Esophagus muscularis mucosa (tissue), 4 donors: ENCODE measurements around the gene COG5.

ENCODE experiments used
- EP300 ChIP-seq: sonication (generic); formaldehyde crosslinking; IDR thresholded peaks from one replicate; pipeline ENCODE4 v1.6.1; 2017; ENCODE audit warnings: antibody characterized with exemption
- POLR2A ChIP-seq: fragments of 450-650 bp; IDR thresholded peaks from one replicate; pipeline ENCODE4 v1.6.1; 2017; ENCODE audit warnings: antibody characterized with exemption, moderate library complexity, mild to moderate bottlenecking, low read depth
- POLR2AphosphoS5 ChIP-seq, 2 donors: sonication (generic); formaldehyde crosslinking; IDR thresholded peaks; one replicate each; pipeline ENCODE4 v1.6.1; 2017; ENCODE audit warnings: antibody characterized with exemption in 2 of 2
- TF ChIP-seq, protein P1 (sequence below), 3 experiments: fragments of 200-600 bp in 2 of 3; fragments of 450-650 bp in 1 of 3; sonication (generic) in 2 of 3; IDR thresholded peaks; one replicate each; pipeline ENCODE4 v1.5.1; 2017 to 2019; ENCODE audit warnings: antibody characterized with exemption in 3 of 3, mild to moderate bottlenecking in 2 of 3, moderate library complexity in 1 of 3

- TF ChIP-seq EP300 (no peak), POLR2A (no peak), POLR2AphosphoS5 (IDR thresholded peaks at IDR 0.05) (no peak)
- TF ChIP-seq, protein P1, sequence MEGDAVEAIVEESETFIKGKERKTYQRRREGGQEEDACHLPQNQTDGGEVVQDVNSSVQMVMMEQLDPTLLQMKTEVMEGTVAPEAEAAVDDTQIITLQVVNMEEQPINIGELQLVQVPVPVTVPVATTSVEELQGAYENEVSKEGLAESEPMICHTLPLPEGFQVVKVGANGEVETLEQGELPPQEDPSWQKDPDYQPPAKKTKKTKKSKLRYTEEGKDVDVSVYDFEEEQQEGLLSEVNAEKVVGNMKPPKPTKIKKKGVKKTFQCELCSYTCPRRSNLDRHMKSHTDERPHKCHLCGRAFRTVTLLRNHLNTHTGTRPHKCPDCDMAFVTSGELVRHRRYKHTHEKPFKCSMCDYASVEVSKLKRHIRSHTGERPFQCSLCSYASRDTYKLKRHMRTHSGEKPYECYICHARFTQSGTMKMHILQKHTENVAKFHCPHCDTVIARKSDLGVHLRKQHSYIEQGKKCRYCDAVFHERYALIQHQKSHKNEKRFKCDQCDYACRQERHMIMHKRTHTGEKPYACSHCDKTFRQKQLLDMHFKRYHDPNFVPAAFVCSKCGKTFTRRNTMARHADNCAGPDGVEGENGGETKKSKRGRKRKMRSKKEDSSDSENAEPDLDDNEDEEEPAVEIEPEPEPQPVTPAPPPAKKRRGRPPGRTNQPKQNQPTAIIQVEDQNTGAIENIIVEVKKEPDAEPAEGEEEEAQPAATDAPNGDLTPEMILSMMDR (IDR thresholded peaks at IDR 0.05): no peak
Measured at GRCh38 chr7:107570298-107570697, 6.6 kb upstream of the COG5 start.
